ENCODE measurements around the gene YAF2.

YAF2 gene

DNA sequence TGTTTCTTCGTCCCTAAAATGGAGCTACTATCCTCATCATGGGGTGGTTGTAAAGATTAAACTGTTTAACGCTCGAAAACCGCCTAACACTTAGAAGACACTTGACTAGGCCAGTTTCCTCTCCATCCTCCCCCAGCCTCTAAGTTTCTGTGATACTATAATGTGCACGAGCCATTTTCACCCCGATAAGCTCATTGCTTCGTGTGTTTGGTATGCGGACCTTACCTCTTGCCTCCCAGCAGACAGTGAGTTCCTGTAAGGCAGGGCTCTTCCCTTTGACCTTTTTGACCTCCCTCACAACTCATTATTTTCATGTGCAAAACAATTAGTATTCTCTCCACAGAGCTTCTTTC, 92.9 kb downstream of the YAF2 start:
- Histone ChIP-seq H3K36me3 (ENCODE audit: insufficient read depth, low read length) (no peaks in the 10 kb centered on the region), H2AFZ (ENCODE audit: low read length) (peak overlapping the region; percentile 85), H3K4me1 (ENCODE audit: insufficient read depth, low read length, severe bottlenecking) (peaks cover 52% of the 10 kb centered on the region), H3F3A (ENCODE audit: insufficient read depth, low read length) (no peaks in the 10 kb centered on the region), H3K79me2 (ENCODE audit: insufficient read depth, low read length) (peaks cover 40% of the 10 kb centered on the region), H3K4me2 (ENCODE audit: low read length) (peak overlapping the region; percentile 86), H3K27me3 (ENCODE audit: insufficient read depth, low read length) (no peaks in the 10 kb centered on the region), H3K27ac (ENCODE audit: low read depth, low read length, poor library complexity, severe bottlenecking) (peak overlapping the region; percentile 88), H3K9ac (ENCODE audit: low read length) (peak overlapping the region; percentile 97), H4K20me1 (ENCODE audit: insufficient read depth, low read length) (no peaks in the 10 kb centered on the region), H3K9me2 (ENCODE audit: low read depth, low read length) (no peaks in the 10 kb centered on the region), H3K9me3 (ENCODE audit: low read length) (no peaks in the 10 kb centered on the region), H3K4me3 (ENCODE audit: low read depth, low read length, poor library complexity, severe bottlenecking) (peak overlapping the region; percentile 98)
- TF ChIP-seq EZH2 (IDR thresholded peaks at IDR 0.05; ENCODE audit: borderline replicate concordance, low read length): no peak
- TF ChIP-seq CTCF (IDR thresholded peaks at IDR 0.05; ENCODE audit: low read length): no peak

- TF ChIP-seq CTCF (IDR thresholded peaks at IDR 0.05; ENCODE audit: low read length) (no peak), EZH2 (IDR thresholded peaks at IDR 0.05; ENCODE audit: borderline replicate concordance, low read length) (no peak)
- no peaks in the 10 kb centered on the region for H3K9me3 ChIP-seq (ENCODE audit: low read length)
- H3K27ac ChIP-seq (ENCODE audit: low read depth, low read length, poor library complexity, severe bottlenecking): peak within 1 kb of the TSS; percentile 88
- peak within 1 kb of the TSS; percentile 98 for H3K4me3 ChIP-seq (ENCODE audit: low read depth, low read length, poor library complexity, severe bottlenecking)
- H3K9me2 ChIP-seq (ENCODE audit: low read depth, low read length): no peaks in the 10 kb centered on the region
- H3K4me1 ChIP-seq (ENCODE audit: insufficient read depth, low read length, severe bottlenecking): peaks cover 54% of the 10 kb centered on the region
- peak within 1 kb of the TSS; percentile 85 for H2AFZ ChIP-seq (ENCODE audit: low read length)
- H4K20me1 ChIP-seq (ENCODE audit: insufficient read depth, low read length): no peaks in the 10 kb centered on the region
- H3K36me3 ChIP-seq (ENCODE audit: insufficient read depth, low read length): no peaks in the 10 kb centered on the region
- no peaks in the 10 kb centered on the region for H3F3A ChIP-seq (ENCODE audit: insufficient read depth, low read length)
- H3K79me2 ChIP-seq (ENCODE audit: insufficient read depth, low read length): peaks cover 45% of the 10 kb centered on the region
- H3K4me2 ChIP-seq (ENCODE audit: low read length): peak within 1 kb of the TSS; percentile 86
- H3K9ac ChIP-seq (ENCODE audit: low read length): peak within 1 kb of the TSS; percentile 97
- no peaks in the 10 kb centered on the region for H3K27me3 ChIP-seq (ENCODE audit: insufficient read depth, low read length)
Observed at GRCh38 chr12:42144408-42145196, 93.4 kb downstream of the YAF2 start, which contains the start of gene GXYLT1. Gene GXYLT1, minus strand, starts transcription at chr12:42144874. Its CDS starts 228 bp downstream, at chr12:42144646.

GRCh38 chr12:42144158-42144407, 94.0 kb downstream of the YAF2 start:
- Histone ChIP-seq H3K9ac (ENCODE audit: low read length) (peak overlapping the region; percentile 97), H3K4me1 (ENCODE audit: insufficient read depth, low read length, severe bottlenecking) (peaks cover 59% of the 10 kb centered on the region), H2AFZ (ENCODE audit: low read length) (peak overlapping the region; percentile 58), H3F3A (ENCODE audit: insufficient read depth, low read length) (no peaks in the 10 kb centered on the region), H3K36me3 (ENCODE audit: insufficient read depth, low read length) (no peaks in the 10 kb centered on the region), H3K4me3 (ENCODE audit: low read depth, low read length, poor library complexity, severe bottlenecking) (peak overlapping the region; percentile 98), H3K4me2 (ENCODE audit: low read length) (peak overlapping the region; percentile 86), H3K9me3 (ENCODE audit: low read length) (no peaks in the 10 kb centered on the region), H3K79me2 (ENCODE audit: insufficient read depth, low read length) (peaks cover 50% of the 10 kb centered on the region), H3K9me2 (ENCODE audit: low read depth, low read length) (no peaks in the 10 kb centered on the region), H3K27ac (ENCODE audit: low read depth, low read length, poor library complexity, severe bottlenecking) (peak overlapping the region; percentile 88), H3K27me3 (ENCODE audit: insufficient read depth, low read length) (no peaks in the 10 kb centered on the region), H4K20me1 (ENCODE audit: insufficient read depth, low read length) (no peaks in the 10 kb centered on the region)
- TF ChIP-seq CTCF (IDR thresholded peaks at IDR 0.05; ENCODE audit: low read length): no peak
- TF ChIP-seq EZH2 (IDR thresholded peaks at IDR 0.05; ENCODE audit: borderline replicate concordance, low read length): no peak

Data from OCI-LY1 (cell line).